GM18511 (cell line): ENCODE measurements around the gene EIF4A3.
A peak's percentile ranks its signal among the peaks of the same experiment; 100 is the strongest.

Experiments
- ATAC-seq: cut with Tn5 transposase; IDR thresholded peaks from one replicate; pipeline ENCODE4 v1.9.1; 2021; ENCODE audit warnings: mild to moderate bottlenecking, moderate library complexity; ENCODE audit not compliant: unreplicated experiment

EIF4A3 gene

DNA sequence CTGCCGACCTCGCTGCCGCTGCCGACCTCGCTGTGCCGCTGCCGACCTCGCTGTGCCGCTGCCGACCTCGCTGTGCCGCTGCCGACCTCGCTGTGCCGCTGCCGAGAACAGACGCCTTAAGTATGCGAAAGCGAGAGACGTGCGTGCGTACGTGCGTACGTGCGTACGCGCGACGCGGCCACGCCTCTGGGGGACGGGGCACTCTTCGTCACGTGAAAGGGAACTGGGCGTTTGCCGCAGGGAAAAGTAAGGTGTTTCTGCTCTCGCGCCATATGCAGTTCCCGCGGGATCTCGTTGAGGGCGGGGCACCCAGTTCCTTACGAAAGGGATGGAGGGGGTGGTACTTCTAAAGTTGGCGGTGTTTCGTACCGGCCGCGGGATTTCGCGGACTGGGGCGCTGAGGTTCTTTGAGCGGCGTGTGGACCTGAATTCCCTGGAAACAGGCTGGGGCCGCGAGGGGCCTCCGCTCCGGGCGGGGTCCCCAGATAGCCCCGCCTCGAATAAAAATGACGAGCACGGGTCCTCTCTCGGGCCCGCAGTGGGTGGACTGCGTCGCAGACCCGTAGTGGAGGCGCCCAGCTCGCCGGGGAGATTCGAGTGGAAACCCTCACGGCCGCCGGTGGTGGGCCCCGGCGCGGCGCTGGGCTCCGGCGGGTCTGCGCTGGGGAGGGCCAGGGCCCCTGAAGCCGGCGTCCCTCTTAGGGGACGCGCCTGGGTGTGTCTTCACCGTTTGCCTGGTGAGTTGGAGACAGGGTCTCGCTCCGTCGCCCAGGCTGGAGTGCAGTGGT, at the start of gene EIF4A3:
Gene EIF4A3, minus strand, starts transcription at position 94 of the 788 bp plus-strand sequence. CDS start 167 bp downstream, outside the sequence.
- ATAC-seq = peak; percentile 84

GRCh38 chr17:80196652-80197051, 49.7 kb upstream of the EIF4A3 start:
- no peak for ATAC-seq

GRCh38 chr17:80195671-80196529, 49.0 kb upstream of the EIF4A3 start:
- no peak for ATAC-seq

GRCh38 chr17:80195141-80195540, 48.2 kb upstream of the EIF4A3 start:
- ATAC-seq = no peak

GRCh38 chr17:80191865-80192661, 45.1 kb upstream of the EIF4A3 start:
- no peak for ATAC-seq

DNA sequence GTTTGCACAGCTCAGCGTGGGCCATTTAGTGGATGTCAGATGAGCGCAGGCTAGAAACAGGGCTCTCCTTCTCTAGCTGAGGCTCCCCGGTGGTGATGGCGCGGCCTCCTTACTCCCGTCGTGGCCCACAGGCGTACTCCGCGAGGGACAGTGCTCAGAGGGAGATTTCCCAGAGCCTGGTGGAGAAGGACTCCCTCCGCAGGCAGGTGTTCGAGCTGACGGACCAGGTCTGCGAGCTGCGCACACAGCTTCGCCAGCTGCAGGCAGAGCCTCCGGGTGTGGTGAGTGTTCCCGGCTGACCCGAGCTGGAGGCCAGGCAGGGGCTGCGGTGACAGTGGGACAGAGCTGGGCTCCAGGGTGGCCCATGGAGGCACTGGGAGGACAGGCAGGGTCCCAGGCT, 44.3 kb upstream of the EIF4A3 start:
- no peak for ATAC-seq

- ATAC-seq = no peak
Observed at GRCh38 chr17:80190716-80191115, 43.8 kb upstream of the EIF4A3 start.

DNA sequence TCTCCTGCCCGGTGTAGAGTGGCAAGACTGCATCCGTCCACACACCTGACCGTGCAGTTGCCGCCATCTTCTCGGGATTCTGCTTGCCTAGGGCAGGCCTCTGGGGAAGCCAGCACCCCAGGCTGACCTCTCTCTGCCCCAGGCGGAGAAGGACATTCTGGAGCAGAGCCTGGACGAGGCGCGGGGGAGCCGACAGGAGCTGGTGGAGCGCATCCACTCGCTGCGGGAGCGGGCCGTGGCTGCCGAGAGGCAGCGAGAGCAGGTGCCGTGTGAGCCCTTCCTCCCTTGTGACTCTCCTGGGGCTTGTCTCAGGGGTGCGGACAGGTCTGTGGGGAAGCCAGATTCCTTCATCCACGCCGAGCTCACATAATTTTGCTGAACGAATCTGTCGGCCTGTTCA, 42.7 kb upstream of the EIF4A3 start:
- no peak for ATAC-seq

GRCh38 chr17:80187515-80187941, 40.6 kb upstream of the EIF4A3 start:
- ATAC-seq = no peak

DNA sequence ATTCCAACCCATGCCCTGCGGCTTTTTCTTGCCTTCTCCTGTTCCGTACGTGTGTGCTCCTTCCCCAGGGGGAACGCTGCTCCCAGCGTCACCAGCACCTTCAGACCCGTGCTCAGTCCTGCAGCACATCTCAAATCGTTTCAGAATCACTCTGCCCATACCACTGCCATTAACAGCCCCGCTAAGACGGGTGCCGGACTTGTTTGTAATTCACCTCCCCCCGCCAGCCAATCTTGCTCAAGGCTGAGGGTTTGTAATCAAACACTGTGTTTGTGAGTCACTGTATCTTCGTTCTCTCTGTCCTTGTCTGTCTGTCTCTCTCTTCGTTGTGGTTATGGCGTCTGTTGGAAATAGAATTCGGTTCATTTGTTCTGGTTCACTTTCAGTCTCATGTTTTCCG, 40.2 kb upstream of the EIF4A3 start:
- no peak for ATAC-seq

DNA sequence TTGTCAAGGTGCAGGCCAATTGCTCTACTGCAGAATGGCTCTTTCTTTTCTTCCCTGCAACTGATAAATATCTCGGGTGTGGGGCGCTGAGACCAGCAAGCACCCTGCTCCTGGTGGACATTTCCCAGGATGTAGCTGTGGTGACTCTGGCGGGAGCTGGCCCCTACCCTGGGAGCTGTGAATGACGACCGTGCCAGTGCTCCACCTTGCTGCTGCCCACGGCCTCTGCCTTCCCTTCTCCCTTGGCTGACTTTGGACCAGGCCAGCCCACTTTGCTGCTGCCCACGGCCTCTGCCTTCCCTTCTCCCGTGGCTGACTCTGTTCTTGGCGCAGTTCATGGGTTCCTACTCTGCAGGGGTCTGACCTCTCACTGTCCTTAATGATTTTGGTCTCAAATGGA, 39.0 kb upstream of the EIF4A3 start:
- no peak for ATAC-seq

DNA sequence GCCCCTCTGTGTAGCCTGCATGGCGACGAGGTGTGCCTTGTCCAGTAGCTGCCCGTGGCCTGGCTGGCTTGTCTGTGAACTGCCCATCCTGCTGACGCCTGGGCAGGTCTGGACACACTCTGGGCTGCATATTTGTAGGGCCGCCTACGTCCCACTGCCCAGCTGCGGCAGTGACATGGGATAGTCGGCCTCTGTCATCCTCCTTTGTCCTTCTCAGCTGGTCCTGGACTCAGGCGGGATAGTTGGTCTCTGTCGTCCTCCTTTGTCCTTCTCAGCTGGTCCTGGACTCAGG, 37.4 kb upstream of the EIF4A3 start:
- ATAC-seq = no peak

GRCh38 chr17:80183581-80184422, 36.9 kb upstream of the EIF4A3 start:
- no peak for ATAC-seq

GRCh38 chr17:80182845-80183223, 35.9 kb upstream of the EIF4A3 start:
- ATAC-seq = no peak

DNA sequence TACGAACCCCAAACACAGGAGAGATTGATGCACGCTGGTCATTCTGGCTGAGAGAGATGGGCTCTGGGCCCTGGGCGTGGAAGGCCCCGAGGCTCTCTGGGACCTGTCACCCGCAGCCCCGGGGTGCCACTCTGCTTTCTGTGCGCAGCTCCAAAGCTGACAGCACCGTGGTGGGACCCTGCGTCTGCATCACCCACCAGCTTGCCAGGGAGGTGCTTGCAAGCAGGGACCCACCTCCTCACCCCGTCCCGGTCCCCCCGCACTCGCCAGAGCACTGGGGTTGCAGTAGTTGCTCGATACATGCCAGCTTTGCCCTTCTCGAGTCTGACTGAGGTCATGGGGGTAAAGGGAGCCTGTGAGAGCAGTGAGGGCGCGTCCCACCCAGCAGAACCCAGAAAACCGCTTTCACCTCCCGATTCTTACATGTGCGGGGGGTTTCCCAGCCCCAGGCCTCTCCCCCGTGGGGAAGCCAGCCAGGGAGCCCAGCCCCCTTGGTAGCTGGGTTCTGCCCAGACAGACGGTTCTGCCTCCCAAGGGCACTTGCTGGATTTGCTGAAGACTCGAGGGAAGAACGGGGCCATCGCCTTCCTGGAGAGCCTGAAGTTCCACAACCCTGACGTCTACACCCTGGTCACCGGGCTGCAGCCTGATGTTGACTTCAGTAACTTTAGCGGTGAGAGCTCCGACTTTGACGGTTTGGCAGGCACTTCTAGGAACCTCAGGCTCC, 35.4 kb upstream of the EIF4A3 start:
- ATAC-seq = no peak

GRCh38 chr17:80181431-80181830, 34.5 kb upstream of the EIF4A3 start:
- no peak for ATAC-seq

GRCh38 chr17:80180192-80180591, 33.3 kb upstream of the EIF4A3 start:
- no peak for ATAC-seq

- ATAC-seq = no peak
Observed at GRCh38 chr17:80177986-80178595, 31.2 kb upstream of the EIF4A3 start.

- no peak for ATAC-seq
Observed at GRCh38 chr17:80176757-80177156, 29.8 kb upstream of the EIF4A3 start.
